H9 (cell line): ENCODE data around the gene TFCP2. TPM values are rescaled to one million over a fixed set of nuclear protein-coding genes. Genes with fewer than 3 reads are reported as not detected.

Experiments
- DNase-seq: peaks from one replicate; pipeline ENCODE4 v3.0.0-alpha.2; 2017
- H2AFZ ChIP-seq: one replicate; pipeline ENCODE4 v1.6.1; 2013; ENCODE audit warnings: mild to moderate bottlenecking, low read length, control low read depth, moderate library complexity
- H2AK5ac ChIP-seq: 2 replicates; pipeline ENCODE4 v1.6.1; 2013; ENCODE audit warnings: low read length, control low read depth, mixed read lengths; ENCODE audit not compliant: insufficient read length
- H2BK120ac ChIP-seq: one replicate; pipeline ENCODE4 v1.6.1; 2013; ENCODE audit warnings: low read depth, mild to moderate bottlenecking, low read length, control low read depth, inconsistent platforms; ENCODE audit not compliant: poor library complexity, severe bottlenecking
- H2BK12ac ChIP-seq: 2 replicates; pipeline ENCODE4 v1.6.1; 2013; ENCODE audit warnings: low read length, control low read depth, mixed read lengths, low read depth; ENCODE audit not compliant: insufficient read length
- H2BK15ac ChIP-seq: 2 replicates; pipeline ENCODE4 v1.6.1; 2013; ENCODE audit warnings: low read depth, low read length, control low read depth
- H2BK20ac ChIP-seq: one replicate; pipeline ENCODE4 v1.6.1; 2013; ENCODE audit warnings: low read depth, mild to moderate bottlenecking, low read length, control low read depth, inconsistent platforms; ENCODE audit not compliant: poor library complexity, severe bottlenecking
- H2BK5ac ChIP-seq: 2 replicates; pipeline ENCODE4 v1.6.1; 2013; ENCODE audit warnings: low read length, control low read depth, mixed read lengths; ENCODE audit not compliant: insufficient read length
- H3K14ac ChIP-seq: 2 replicates; pipeline ENCODE4 v1.6.1; 2013; ENCODE audit warnings: low read length, control low read depth; ENCODE audit not compliant: insufficient read depth
- H3K18ac ChIP-seq: 2 replicates; pipeline ENCODE4 v1.6.1; 2013; ENCODE audit warnings: low read depth, mild to moderate bottlenecking, mixed read lengths, low read length, control low read depth; ENCODE audit not compliant: insufficient read length
- H3K23ac ChIP-seq: 2 replicates; pipeline ENCODE4 v1.6.1; 2013; ENCODE audit warnings: low read length, control low read depth, mixed read lengths, low read depth; ENCODE audit not compliant: insufficient read length
- H3K23me2 ChIP-seq: 2 replicates; pipeline ENCODE4 v1.6.1; 2013; ENCODE audit warnings: low read depth, mild to moderate bottlenecking, mixed read lengths, low read length, control low read depth; ENCODE audit not compliant: insufficient read length, poor library complexity, severe bottlenecking
- H3K27ac ChIP-seq: 2 replicates; pipeline ENCODE4 v1.5.1; 2013; ENCODE audit warnings: low read length, control low read depth, mixed read lengths, low read depth; ENCODE audit not compliant: insufficient read length
- H3K27me3 ChIP-seq: 2 replicates; pipeline ENCODE4 v1.6.1; 2013; ENCODE audit warnings: low read length, control low read depth, inconsistent platforms; ENCODE audit not compliant: insufficient read depth
- H3K4ac ChIP-seq: 2 replicates; pipeline ENCODE4 v1.6.1; 2013; ENCODE audit warnings: low read depth, mild to moderate bottlenecking, control low read depth, inconsistent platforms, low read length, moderate library complexity
- H3K4me1 ChIP-seq: 2 replicates; pipeline ENCODE4 v1.6.1; 2013; ENCODE audit warnings: low read length, control low read depth, inconsistent platforms; ENCODE audit not compliant: insufficient read depth
- H3K4me2 ChIP-seq: 2 replicates; pipeline ENCODE4 v1.6.1; 2013; ENCODE audit warnings: low read length, control low read depth, mixed read lengths; ENCODE audit not compliant: insufficient read length, insufficient read depth
- H3K56ac ChIP-seq: 2 replicates; pipeline ENCODE4 v1.6.1; 2013; ENCODE audit warnings: low read depth, mild to moderate bottlenecking, mixed read lengths, low read length, control low read depth; ENCODE audit not compliant: insufficient read length
- H3K79me1 ChIP-seq: 2 replicates; pipeline ENCODE4 v1.6.1; 2013; ENCODE audit warnings: low read depth, mild to moderate bottlenecking, moderate library complexity, low read length, control low read depth, inconsistent platforms; ENCODE audit not compliant: insufficient read depth, poor library complexity, severe bottlenecking
- H3K79me2 ChIP-seq: 2 replicates; pipeline ENCODE4 v1.6.1; 2013; ENCODE audit warnings: low read length, control low read depth, inconsistent platforms; ENCODE audit not compliant: insufficient read depth
- H3K9ac ChIP-seq: 2 replicates; pipeline ENCODE4 v1.6.1; 2013; ENCODE audit warnings: low read length, control low read depth, mixed read lengths; ENCODE audit not compliant: insufficient read length; ENCODE audit errors: extremely low read depth
- H3K9me3 ChIP-seq: one replicate; pipeline ENCODE4 v1.6.1; 2013; ENCODE audit warnings: low read depth, low read length, inconsistent platforms; ENCODE audit not compliant: control insufficient read depth
- H3T11ph ChIP-seq: one replicate; pipeline ENCODE4 v1.6.1; 2013; ENCODE audit warnings: mild to moderate bottlenecking, low read length, control low read depth, inconsistent platforms
- H4K20me1 ChIP-seq: one replicate; pipeline ENCODE4 v1.6.1; 2013; ENCODE audit not compliant: control insufficient read depth, insufficient read length, insufficient read depth
- H4K5ac ChIP-seq: 2 replicates; pipeline ENCODE4 v1.6.1; 2013; ENCODE audit warnings: low read depth, mild to moderate bottlenecking, mixed read lengths, low read length, control low read depth; ENCODE audit not compliant: insufficient read length
- H4K8ac ChIP-seq: replicated peaks from 2 replicates; pipeline ENCODE4 v1.6.1; 2013; ENCODE audit warnings: low read length, control low read depth, mixed read lengths, low read depth; ENCODE audit not compliant: insufficient read length
- H4K91ac ChIP-seq: 2 replicates; pipeline ENCODE4 v1.6.1; 2013; ENCODE audit warnings: low read depth, mild to moderate bottlenecking, moderate library complexity, mixed read lengths, low read length, control low read depth; ENCODE audit not compliant: insufficient read length
- H3K27ac Mint-ChIP-seq, 3 experiments: 2 replicates in 2 of 3; 3 replicates in 1 of 3; pipeline ENCODE4 v1.8.0; 2020 to 2021; ENCODE audit warnings: mixed read lengths in 3 of 3, mild to moderate bottlenecking in 1 of 3, moderate library complexity in 1 of 3
- H3K27me3 Mint-ChIP-seq: 2 replicates; pipeline ENCODE4 v1.8.0; 2021; ENCODE audit warnings: low read depth, mild to moderate bottlenecking, moderate library complexity, mixed read lengths
- H3K36me3 Mint-ChIP-seq, 3 experiments: 2 replicates in 2 of 3; 3 replicates in 1 of 3; pipeline ENCODE4 v1.8.0; 2020 to 2021; ENCODE audit warnings: low read depth in 3 of 3, mixed read lengths in 3 of 3; ENCODE audit not compliant: insufficient read depth in 1 of 3
- H3K4me1 Mint-ChIP-seq, 2 experiments: 2 replicates each; pipeline ENCODE4 v1.8.0; 2020; ENCODE audit warnings: mixed read lengths in 2 of 2
- H3K4me3 Mint-ChIP-seq, 2 experiments: 2 replicates in 1 of 2; 3 replicates in 1 of 2; pipeline ENCODE4 v1.8.0; 2020 to 2021; ENCODE audit warnings: mild to moderate bottlenecking in 2 of 2, mixed read lengths in 2 of 2, moderate library complexity in 1 of 2
- H3K9me3 Mint-ChIP-seq, 2 experiments: 2 replicates in 1 of 2; 3 replicates in 1 of 2; pipeline ENCODE4 v1.8.0; 2020; ENCODE audit warnings: mild to moderate bottlenecking in 2 of 2, mixed read lengths in 2 of 2, moderate library complexity in 1 of 2
- WGBS: extraction: QIAGEN DNeasy Blood & Tissue Kit; methylation state at CpG from one replicate; pipeline ENCODE4 v1.1.7; 2013; ENCODE audit warnings: missing lambda C conversion rate, low lambda C conversion rate, mixed read lengths; ENCODE audit not compliant: insufficient read length; ENCODE audit errors: extremely low coverage; 5-methylcytosine and 5-hydroxymethylcytosine counted together
- total RNA-seq: library from RNA; stranded (reverse); gene quantifications from 2 replicates; pipeline ENCODE4 v1.2.1, GENCODE V29; 2021
- TF ChIP-seq, protein P1 (sequence below): fragments of 200-600 bp; sonication (generic); conservative IDR thresholded peaks from 3 replicates; pipeline ENCODE4 v1.8.0; 2021; ENCODE audit warnings: antibody characterized with exemption, mild to moderate bottlenecking

The TFCP2 gene
- total RNA-seq, 1 experiment from 2014 or later = 27.1 TPM

DNA sequence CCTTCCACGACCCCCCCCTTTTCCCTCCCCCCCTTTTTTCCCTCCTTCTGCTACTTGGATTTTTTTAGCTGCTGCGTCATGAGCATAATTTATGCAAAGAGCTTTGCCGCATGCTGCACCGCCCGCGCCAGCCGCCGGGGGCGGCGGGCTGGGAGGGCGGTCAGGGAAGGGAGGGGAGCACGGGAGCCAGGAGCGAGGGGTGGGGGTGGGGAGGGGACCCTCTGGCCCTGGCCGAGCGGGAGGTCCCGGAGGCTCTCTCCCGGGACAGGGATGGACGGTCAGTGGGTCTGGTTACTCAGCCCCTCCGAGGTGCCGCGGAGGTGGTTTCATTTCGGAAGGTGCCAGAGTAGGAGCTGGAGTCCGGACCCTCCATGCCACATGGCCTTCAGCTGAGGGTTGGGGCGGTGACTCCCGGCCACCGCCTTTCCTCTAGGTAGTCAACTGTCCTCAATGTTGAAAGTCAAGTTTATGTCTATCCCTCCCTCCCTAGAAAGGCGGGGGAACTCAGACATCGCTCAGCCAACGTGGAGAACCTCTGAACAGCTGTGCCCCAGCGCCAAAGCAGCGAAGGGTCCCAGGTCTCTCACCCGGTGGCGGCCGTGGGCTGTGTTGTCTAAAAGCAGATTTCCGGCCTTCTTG is 45.2 kb upstream of the TFCP2 start, which contains the start of gene POU6F1:
POU6F1 (minus strand) TSS at position 95 of the 639 bp plus-strand sequence. CDS start 11,226 bp downstream, outside the sequence.
- no peaks in the 10 kb centered on the region for H3K9me3 Mint-ChIP-seq
- H3K79me2 ChIP-seq = no peaks in the 10 kb centered on the region
- peak within 1 kb of the TSS; percentile 9 for H2BK12ac ChIP-seq
- peak; percentile 89 for DNase-seq
- no peak within 1 kb of the TSS for H2AFZ ChIP-seq
- no peak within 1 kb of the TSS for H3K56ac ChIP-seq
- H3K18ac ChIP-seq = peak within 1 kb of the TSS; percentile 71
- H3K4me2 ChIP-seq = peak within 1 kb of the TSS; percentile 81
- peak within 1 kb of the TSS; percentile 97 for H2BK20ac ChIP-seq
- no peaks in the 10 kb centered on the region; the same call in 1 of the 2 replicates for H3K4me1 ChIP-seq
- no peak within 1 kb of the TSS; the same call in 1 of the 2 replicates for H3K4ac ChIP-seq
- no peak within 1 kb of the TSS for H3K23ac ChIP-seq
- peak within 1 kb of the TSS; percentile 73 to 78 for H3K4me3 Mint-ChIP-seq
- H4K5ac ChIP-seq = peak within 1 kb of the TSS; percentile 3
- no peak within 1 kb of the TSS for H3T11ph ChIP-seq
- H4K8ac ChIP-seq = no peak within 1 kb of the TSS
- H3K27ac ChIP-seq = peak within 1 kb of the TSS; percentile 7
- H2BK5ac ChIP-seq = no peak within 1 kb of the TSS
- no peaks in the 10 kb centered on the region for H4K20me1 ChIP-seq
- no peak within 1 kb of the TSS for H2BK15ac ChIP-seq
- no peaks in the 10 kb centered on the region for H3K79me1 ChIP-seq
- no peaks in the 10 kb centered on the region for H3K27me3 ChIP-seq
- no peaks in the 10 kb centered on the region for H3K9me3 ChIP-seq
- peak within 1 kb of the TSS; percentile 84 for H2BK120ac ChIP-seq
- peaks cover 0 to 7% (median 5%) of the 10 kb centered on the region in 3 experiments; a peak in 4 of 7 replicates for H3K36me3 Mint-ChIP-seq
- H3K4me1 Mint-ChIP-seq = peaks cover 18% of the 10 kb centered on the region in 2 experiments
- peak within 1 kb of the TSS; percentile 89 to 94 (median 90) for H3K27ac Mint-ChIP-seq
- H3K9ac ChIP-seq = peak within 1 kb of the TSS; percentile 50
- peaks cover 15% of the 10 kb centered on the region for H3K23me2 ChIP-seq
- peak within 1 kb of the TSS; percentile 93 for H3K14ac ChIP-seq
- WGBS = no CpG with 5 or more reads among the region's 35 CpGs
- no peaks in the 10 kb centered on the region for H3K27me3 Mint-ChIP-seq
- TF ChIP-seq, protein P1, sequence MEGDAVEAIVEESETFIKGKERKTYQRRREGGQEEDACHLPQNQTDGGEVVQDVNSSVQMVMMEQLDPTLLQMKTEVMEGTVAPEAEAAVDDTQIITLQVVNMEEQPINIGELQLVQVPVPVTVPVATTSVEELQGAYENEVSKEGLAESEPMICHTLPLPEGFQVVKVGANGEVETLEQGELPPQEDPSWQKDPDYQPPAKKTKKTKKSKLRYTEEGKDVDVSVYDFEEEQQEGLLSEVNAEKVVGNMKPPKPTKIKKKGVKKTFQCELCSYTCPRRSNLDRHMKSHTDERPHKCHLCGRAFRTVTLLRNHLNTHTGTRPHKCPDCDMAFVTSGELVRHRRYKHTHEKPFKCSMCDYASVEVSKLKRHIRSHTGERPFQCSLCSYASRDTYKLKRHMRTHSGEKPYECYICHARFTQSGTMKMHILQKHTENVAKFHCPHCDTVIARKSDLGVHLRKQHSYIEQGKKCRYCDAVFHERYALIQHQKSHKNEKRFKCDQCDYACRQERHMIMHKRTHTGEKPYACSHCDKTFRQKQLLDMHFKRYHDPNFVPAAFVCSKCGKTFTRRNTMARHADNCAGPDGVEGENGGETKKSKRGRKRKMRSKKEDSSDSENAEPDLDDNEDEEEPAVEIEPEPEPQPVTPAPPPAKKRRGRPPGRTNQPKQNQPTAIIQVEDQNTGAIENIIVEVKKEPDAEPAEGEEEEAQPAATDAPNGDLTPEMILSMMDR = peak; percentile 61
- no peak within 1 kb of the TSS for H4K91ac ChIP-seq
- no peak within 1 kb of the TSS for H2AK5ac ChIP-seq
